Mucosa of descending colon (tissue), 3 donors: ENCODE results near the gene GRB10. TPM values are rescaled to one million over a fixed set of nuclear protein-coding genes. Genes with fewer than 3 reads are reported as not detected.

ENCODE experiments used
- ATAC-seq: fragments of 200-7000 bp; cut with Tn5 transposase; one replicate; pipeline ENCODE4 v1.9.1; 2020; ENCODE audit warnings: mild to moderate bottlenecking, moderate library complexity
- DNase-seq, 3 donors: peaks; one replicate each; pipeline ENCODE4 v3.0.0-alpha.2; 2020
- H3K36me3 ChIP-seq: fragments of 200-600 bp; one replicate; pipeline ENCODE4 v1.8.0; 2021; ENCODE audit warnings: low read depth, mild to moderate bottlenecking
- H3K4me1 ChIP-seq: fragments of 200-600 bp; one replicate; pipeline ENCODE4 v1.8.0; 2021; ENCODE audit warnings: low read depth, mild to moderate bottlenecking
- H3K4me3 ChIP-seq: fragments of 200-600 bp; one replicate; pipeline ENCODE4 v1.8.0; 2021; ENCODE audit warnings: mild to moderate bottlenecking
- H3K9me3 ChIP-seq: fragments of 200-600 bp; one replicate; pipeline ENCODE4 v1.8.0; 2021; ENCODE audit warnings: mild to moderate bottlenecking
- CTCF ChIP-seq: fragments of 200-600 bp; IDR thresholded peaks from one replicate; pipeline ENCODE4 v1.8.0; 2022; ENCODE audit warnings: antibody characterized with exemption, mild to moderate bottlenecking
- intact Hi-C, 2 donors: fragments of 100-400 bp; cut with DNase I in 1 of 2; cut with micrococcal nuclease in 1 of 2; formaldehyde crosslinking; loops; one replicate each; pipeline versions ENCODE4 v1.11.0 to v1.11.1; 2022; cut with DNase I, micrococcal nuclease
- total RNA-seq, 3 donors: library from RNA; stranded (reverse); fragmentation: NEBNext Ultra II Directional in 2 of 3; extraction: Animal tissue kit (Norgen Biotek cat#: 25700) in 2 of 3; gene quantifications; one replicate each; pipeline versions ENCODE4 v1.2.1 to v1.2.4, GENCODE V29; 2021 to 2023
- donor health status: DM: no; HTN: no; CAD: no; lungs with moderate emphysema.
- donor health status: DM: no; HTN: no; CAD: no.
- donor health status: DM: no; HTN: yes; CAD: no.

GRB10 gene
- total RNA-seq, 3 donors from 2014 or later, result 9.4 to 56.8 (median 13.0) TPM

GRCh38 chr7:50665403-50666123, 117.1 kb downstream of the GRB10 start:
- Histone ChIP-seq H3K9me3 (no peaks in the 10 kb centered on the region), H3K4me1 (no peaks in the 10 kb centered on the region), H3K4me3 (no peak overlapping the region), H3K36me3 (no peaks in the 10 kb centered on the region)
- DNase-seq, result no peak
- intact Hi-C loops, result no loop called here
- ATAC-seq, result no peak
- no peak for TF ChIP-seq CTCF

- Histone ChIP-seq H3K9me3 (no peaks in the 10 kb centered on the region), H3K36me3 (no peaks in the 10 kb centered on the region), H3K4me1 (no peaks in the 10 kb centered on the region), H3K4me3 (no peak overlapping the region)
- intact Hi-C loops, result no loop called here
- no peak for TF ChIP-seq CTCF
- no peak for ATAC-seq
- DNase-seq, result no peak
Observed at GRCh38 chr7:50664937-50665336, 117.8 kb downstream of the GRB10 start.

GRCh38 chr7:50664461-50664922, 118.2 kb downstream of the GRB10 start:
- no peaks in the 10 kb centered on the region for H3K4me1 ChIP-seq
- no peaks in the 10 kb centered on the region for H3K36me3 ChIP-seq
- no peak overlapping the region for H3K4me3 ChIP-seq
- TF ChIP-seq CTCF, result no peak
- no peaks in the 10 kb centered on the region for H3K9me3 ChIP-seq
- no peak for ATAC-seq
- intact Hi-C loops, result no loop called here
- no peak for DNase-seq

GRCh38 chr7:50663396-50664102, 119.1 kb downstream of the GRB10 start:
- DNase-seq (no peak), ATAC-seq (no peak)
- no peaks in the 10 kb centered on the region for H3K4me1 ChIP-seq
- H3K4me3 ChIP-seq, result no peak overlapping the region
- no peaks in the 10 kb centered on the region for H3K36me3 ChIP-seq
- no peaks in the 10 kb centered on the region for H3K9me3 ChIP-seq
- intact Hi-C loops, result no loop called here
- TF ChIP-seq CTCF, result no peak

GRCh38 chr7:50662996-50663395, 119.7 kb downstream of the GRB10 start:
- ATAC-seq (no peak), DNase-seq (no peak)
- Histone ChIP-seq H3K4me1 (no peaks in the 10 kb centered on the region), H3K9me3 (no peaks in the 10 kb centered on the region), H3K4me3 (no peak overlapping the region), H3K36me3 (no peaks in the 10 kb centered on the region)
- intact Hi-C loops, result no loop called here
- TF ChIP-seq CTCF, result no peak
